ENCODE data around the gene TK1. TPM values are rescaled to one million over a fixed set of nuclear protein-coding genes. Genes with fewer than 3 reads are reported as not detected.
A peak's percentile ranks its signal among the peaks of the same experiment; 100 is the strongest.

TK1 gene
- polyA plus RNA-seq, 3 donors = 0.67 to 2.0 (median 1.4) TPM

- H3K4me3 Mint-ChIP-seq = peak overlapping the region in 1 of 2 donors; percentile 72
- no peak for DNase-seq
- H3K27me3 ChIP-seq (ENCODE audit: control insufficient read depth in 2 of 2, insufficient read depth in 2 of 2, low read length in 2 of 2) = peaks cover 15 to 35% of the 10 kb centered on the region in 2 donors
- no peak overlapping the region for H3K9ac ChIP-seq (ENCODE audit: insufficient read depth, low read length, poor library complexity, severe bottlenecking)
- H3K36me3 ChIP-seq (replicated peaks in 1 of 2; ENCODE audit: control insufficient read depth in 1 of 2, insufficient read depth in 2 of 2, low read length in 2 of 2) = no peaks in the 10 kb centered on the region
- no peak overlapping the region for H3K27ac Mint-ChIP-seq
- peaks cover 0 to 14% of the 10 kb centered on the region in 2 donors for H3K9me3 ChIP-seq (replicated peaks in 1 of 2; ENCODE audit: control insufficient read depth in 1 of 2, insufficient read depth in 1 of 2, low read length in 2 of 2)
- peaks cover 49 to 63% (median 54%) of the 10 kb centered on the region in 3 donors for H3K27me3 Mint-ChIP-seq (ENCODE audit: low read depth in 3 of 3)
- no peak overlapping the region for H3K4me2 ChIP-seq (replicated peaks; ENCODE audit: extremely low read depth, low read length, poor library complexity, severe bottlenecking)
- no peaks in the 10 kb centered on the region for H4K20me1 ChIP-seq (ENCODE audit: insufficient read depth, low read length)
- no peak overlapping the region for H3K4me3 ChIP-seq (replicated peaks in 1 of 3; ENCODE audit: low read depth in 2 of 3, low read length in 3 of 3)
- intact Hi-C loops (cut with micrococcal nuclease) = loop anchor here in 1 of 2 donors (5.0 kb wide), 1 partner anchor 131 kb away; no protein-coding TSS in a partner anchor
- no peak for TF ChIP-seq CTCF (IDR thresholded peaks at IDR 0.05)
- peaks cover 0 to 14% (median 4%) of the 10 kb centered on the region in 7 donors for H3K9me3 Mint-ChIP-seq
- WGBS (ENCODE audit: insufficient coverage) = 94% methylated on average over 2 of the region's 2 CpGs
- H3K4me1 ChIP-seq (ENCODE audit: control insufficient read depth in 1 of 2, insufficient read depth in 2 of 2, low read length in 2 of 2) = peaks cover 0 to 6% of the 10 kb centered on the region in 2 donors
- H2AFZ ChIP-seq (ENCODE audit: insufficient read depth, low read depth, low read length, poor library complexity, severe bottlenecking) = no peak overlapping the region
- H3K36me3 Mint-ChIP-seq = peaks cover 0 to 2% of the 10 kb centered on the region in 2 donors
- no peaks in the 10 kb centered on the region for H3K79me2 ChIP-seq (ENCODE audit: insufficient read depth, low read length)
- no peak overlapping the region for H3K27ac ChIP-seq (ENCODE audit: low read depth in 1 of 2, low read length in 2 of 2)
- H3K4me1 Mint-ChIP-seq = peaks cover 5% of the 10 kb centered on the region
Observed at GRCh38 chr17:78232859-78233173, 46.0 kb upstream of the TK1 start.

GRCh38 chr17:78231991-78232858 lies 45.4 kb upstream of the TK1 start:
- no peak overlapping the region for H3K9ac ChIP-seq (ENCODE audit: insufficient read depth, low read length, poor library complexity, severe bottlenecking)
- DNase-seq = no peak
- no peak overlapping the region for H3K27ac ChIP-seq (ENCODE audit: low read depth in 1 of 2, low read length in 2 of 2)
- H3K4me2 ChIP-seq (replicated peaks; ENCODE audit: extremely low read depth, low read length, poor library complexity, severe bottlenecking) = no peak overlapping the region
- intact Hi-C loops (cut with micrococcal nuclease) = loop anchor here in 1 of 2 donors (5.0 kb wide), 1 partner anchor 130 kb away; no protein-coding TSS in a partner anchor
- Mint-ChIP-seq H3K27ac (no peak overlapping the region), H3K4me1 (peaks cover 11% of the 10 kb centered on the region), H3K9me3 (peaks cover 0 to 14% (median 4%) of the 10 kb centered on the region in 7 donors), H3K4me3 (peak overlapping the region; percentile 37 to 72), H3K36me3 (peaks cover 0 to 2% of the 10 kb centered on the region in 2 donors), H3K27me3 (ENCODE audit: low read depth in 3 of 3) (peaks cover 52 to 69% (median 60%) of the 10 kb centered on the region in 3 donors)
- no peak overlapping the region for H2AFZ ChIP-seq (ENCODE audit: insufficient read depth, low read depth, low read length, poor library complexity, severe bottlenecking)
- H3K4me3 ChIP-seq (replicated peaks in 1 of 3; ENCODE audit: low read depth in 2 of 3, low read length in 3 of 3) = no peak overlapping the region
- no peak for TF ChIP-seq CTCF (IDR thresholded peaks at IDR 0.05)
- peaks cover 3 to 11% of the 10 kb centered on the region in 2 donors for H3K4me1 ChIP-seq (ENCODE audit: control insufficient read depth in 1 of 2, insufficient read depth in 2 of 2, low read length in 2 of 2)
- H3K27me3 ChIP-seq (ENCODE audit: control insufficient read depth in 2 of 2, insufficient read depth in 2 of 2, low read length in 2 of 2) = peaks cover 15 to 41% of the 10 kb centered on the region in 2 donors
- WGBS (ENCODE audit: insufficient coverage) = 6% methylated on average over 43 of the region's 55 CpGs
- H4K20me1 ChIP-seq (ENCODE audit: insufficient read depth, low read length) = no peaks in the 10 kb centered on the region
- no peaks in the 10 kb centered on the region for H3K79me2 ChIP-seq (ENCODE audit: insufficient read depth, low read length)
- no peaks in the 10 kb centered on the region for H3K36me3 ChIP-seq (replicated peaks in 1 of 2; ENCODE audit: control insufficient read depth in 1 of 2, insufficient read depth in 2 of 2, low read length in 2 of 2)
- peaks cover 0 to 14% of the 10 kb centered on the region in 2 donors for H3K9me3 ChIP-seq (replicated peaks in 1 of 2; ENCODE audit: control insufficient read depth in 1 of 2, insufficient read depth in 1 of 2, low read length in 2 of 2)
